ENCODE measurements around the gene ENDOD1. TPM values are rescaled to one million over a fixed set of nuclear protein-coding genes. Genes with fewer than 3 reads are reported as not detected.

The ENDOD1 gene
- total RNA-seq, 1 donor from 2014 or later = 71.1 TPM

- no peak for TF ChIP-seq CTCF (IDR thresholded peaks at IDR 0.05)
- Mint-ChIP-seq H3K4me1 (ENCODE audit: low read depth) (peaks cover 68% of the 10 kb centered on the region), H3K27ac (ENCODE audit: unreplicated experiment) (no peak overlapping the region), H3K4me3 (ENCODE audit: unreplicated experiment) (peak overlapping the region; percentile 7), H3K36me3 (ENCODE audit: low read depth) (no peaks in the 10 kb centered on the region), H3K27me3 (ENCODE audit: low read depth) (no peaks in the 10 kb centered on the region), H3K9me3 (ENCODE audit: low read depth) (no peaks in the 10 kb centered on the region)
- no peak for DNase-seq (ENCODE audit: low spot score)
Observed at GRCh38 chr11:95091663-95092180, 2.1 kb downstream of the ENDOD1 start.

GRCh38 chr11:95092549-95093324 lies 3.1 kb downstream of the ENDOD1 start:
- TF ChIP-seq CTCF (IDR thresholded peaks at IDR 0.05) = peak; percentile 71
- DNase-seq (ENCODE audit: low spot score) = no peak
- Mint-ChIP-seq H3K4me1 (ENCODE audit: low read depth) (peaks cover 77% of the 10 kb centered on the region), H3K27me3 (ENCODE audit: low read depth) (no peaks in the 10 kb centered on the region), H3K27ac (ENCODE audit: unreplicated experiment) (peak overlapping the region; percentile 55), H3K36me3 (ENCODE audit: low read depth) (no peaks in the 10 kb centered on the region), H3K9me3 (ENCODE audit: low read depth) (no peaks in the 10 kb centered on the region), H3K4me3 (ENCODE audit: unreplicated experiment) (no peak overlapping the region)

- DNase-seq (ENCODE audit: low spot score) = no peak
- no peaks in the 10 kb centered on the region for H3K27me3 Mint-ChIP-seq (ENCODE audit: low read depth)
- no peaks in the 10 kb centered on the region for H3K9me3 Mint-ChIP-seq (ENCODE audit: low read depth)
- no peak for TF ChIP-seq CTCF (IDR thresholded peaks at IDR 0.05)
- H3K27ac Mint-ChIP-seq (ENCODE audit: unreplicated experiment) = peak overlapping the region; percentile 55
- peaks cover under 1% of the 10 kb centered on the region for H3K36me3 Mint-ChIP-seq (ENCODE audit: low read depth)
- no peak overlapping the region for H3K4me3 Mint-ChIP-seq (ENCODE audit: unreplicated experiment)
- peaks cover 77% of the 10 kb centered on the region for H3K4me1 Mint-ChIP-seq (ENCODE audit: low read depth)
Observed at GRCh38 chr11:95093548-95093947, 3.9 kb downstream of the ENDOD1 start.

- Mint-ChIP-seq H3K27ac (ENCODE audit: unreplicated experiment) (peak overlapping the region; percentile 90), H3K36me3 (ENCODE audit: low read depth) (peaks cover 1% of the 10 kb centered on the region), H3K27me3 (ENCODE audit: low read depth) (no peaks in the 10 kb centered on the region), H3K9me3 (ENCODE audit: low read depth) (no peaks in the 10 kb centered on the region), H3K4me1 (ENCODE audit: low read depth) (peaks cover 66% of the 10 kb centered on the region), H3K4me3 (ENCODE audit: unreplicated experiment) (peak overlapping the region; percentile 46)
- DNase-seq (ENCODE audit: low spot score) = no peak
- TF ChIP-seq CTCF (IDR thresholded peaks at IDR 0.05) = no peak
Observed at GRCh38 chr11:95095858-95096587, 6.4 kb downstream of the ENDOD1 start.

- no peaks in the 10 kb centered on the region for H3K9me3 Mint-ChIP-seq (ENCODE audit: low read depth)
- no peaks in the 10 kb centered on the region for H3K27me3 Mint-ChIP-seq (ENCODE audit: low read depth)
- no peak for DNase-seq (ENCODE audit: low spot score)
- H3K36me3 Mint-ChIP-seq (ENCODE audit: low read depth) = peaks cover 3% of the 10 kb centered on the region
- H3K4me3 Mint-ChIP-seq (ENCODE audit: unreplicated experiment) = no peak overlapping the region
- peaks cover 57% of the 10 kb centered on the region for H3K4me1 Mint-ChIP-seq (ENCODE audit: low read depth)
- TF ChIP-seq CTCF (IDR thresholded peaks at IDR 0.05) = no peak
- H3K27ac Mint-ChIP-seq (ENCODE audit: unreplicated experiment) = no peak overlapping the region
Observed at GRCh38 chr11:95097209-95097608, 7.6 kb downstream of the ENDOD1 start.

Data from chondrocyte (in vitro differentiated cells).